Activated T-cell treated with anti-CD3 and anti-CD28 coated beads, Interleukin-2, amount 50 U/mL, for 24 hours (primary cell): Measurements from ENCODE around the gene ACAA1.
"Not testable (repeated sequence)": the region's sequence is repeated elsewhere in the genome, so short reads cannot be mapped to it uniquely, and the experiment has no call there.

Experiments used
- DNase-seq: peaks from one replicate; pipeline ENCODE4 v3.0.0-alpha.2; 2020
- H3K27ac Mint-ChIP-seq: 2 replicates; pipeline ENCODE4 v1.8.0; 2020; ENCODE audit warnings: mild to moderate bottlenecking, mixed read lengths
- H3K27me3 Mint-ChIP-seq: 2 replicates; pipeline ENCODE4 v1.8.0; 2020; ENCODE audit warnings: mixed read lengths
- H3K36me3 Mint-ChIP-seq: 2 replicates; pipeline ENCODE4 v1.8.0; 2020; ENCODE audit warnings: low read depth, mixed read lengths
- H3K4me1 Mint-ChIP-seq: 2 replicates; pipeline ENCODE4 v1.8.0; 2020; ENCODE audit warnings: low read depth, mixed read lengths
- H3K4me3 Mint-ChIP-seq: 2 replicates; pipeline ENCODE4 v1.8.0; 2020; ENCODE audit warnings: mild to moderate bottlenecking, moderate library complexity, mixed read lengths
- H3K9me3 Mint-ChIP-seq: 2 replicates; pipeline ENCODE4 v1.8.0; 2020; ENCODE audit warnings: mixed read lengths

Gene ACAA1

GRCh38 chr3:38163117-38163840, 26.4 kb upstream of the ACAA1 start:
- Mint-ChIP-seq H3K4me1 (peaks cover 30% of the 10 kb centered on the region), H3K27me3 (no peaks in the 10 kb centered on the region), H3K36me3 (peaks cover 30% of the 10 kb centered on the region), H3K4me3 (no peak overlapping the region), H3K27ac (peak overlapping the region; percentile 14), H3K9me3 (no peaks in the 10 kb centered on the region)
- DNase-seq = no peak

DNA sequence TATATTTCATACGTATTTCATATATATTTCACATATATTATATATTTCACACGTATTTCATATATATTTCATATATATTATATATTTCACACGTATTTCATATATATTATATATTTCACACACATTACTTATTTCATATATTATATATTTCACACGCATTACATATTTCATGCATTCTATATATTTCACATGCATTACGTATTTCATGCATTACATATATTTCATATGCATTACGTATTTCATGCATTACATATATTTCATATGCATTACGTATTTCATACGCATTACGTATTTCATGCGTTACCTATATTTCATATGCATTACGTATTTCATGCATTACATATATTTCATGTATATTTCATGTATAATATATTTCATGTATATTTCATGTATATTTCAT, 23.8 kb upstream of the ACAA1 start:
- not testable (repeated sequence) for H3K27me3 Mint-ChIP-seq, H3K9me3 Mint-ChIP-seq, H3K4me3 Mint-ChIP-seq, DNase-seq, H3K27ac Mint-ChIP-seq, H3K36me3 Mint-ChIP-seq
- peaks cover 10% of the 10 kb centered on the region for H3K4me1 Mint-ChIP-seq

DNA sequence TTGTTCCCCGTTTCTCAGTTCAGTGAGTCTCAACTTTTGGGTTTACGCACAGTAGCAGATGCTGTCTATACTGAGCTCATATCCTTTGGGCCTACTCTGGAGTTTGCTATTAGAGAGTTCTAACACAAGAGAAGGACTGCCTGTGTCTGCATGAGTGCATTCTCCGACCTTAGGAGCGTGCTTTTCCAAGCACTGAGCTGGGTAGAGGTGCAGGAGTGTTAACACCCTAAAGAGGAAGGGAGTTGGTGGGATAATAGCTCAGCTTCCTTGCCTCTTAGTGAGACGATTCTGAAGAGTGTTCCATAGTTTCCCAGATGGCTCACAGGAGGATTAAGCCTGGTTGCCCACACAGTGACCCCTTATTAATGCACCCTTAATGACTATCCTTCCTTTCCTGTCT, 21.5 kb upstream of the ACAA1 start:
- H3K27ac Mint-ChIP-seq = no peak overlapping the region

GRCh38 chr3:38157595-38157994, 20.7 kb upstream of the ACAA1 start:
- no peak overlapping the region for H3K27ac Mint-ChIP-seq
- H3K4me3 Mint-ChIP-seq = no peak overlapping the region
- peaks cover 26% of the 10 kb centered on the region for H3K4me1 Mint-ChIP-seq
- H3K36me3 Mint-ChIP-seq = no peaks in the 10 kb centered on the region
- no peaks in the 10 kb centered on the region for H3K9me3 Mint-ChIP-seq
- H3K27me3 Mint-ChIP-seq = no peaks in the 10 kb centered on the region
- DNase-seq = no peak

More for the DNA sequence above, 21.5 kb upstream of the ACAA1 start:
- Mint-ChIP-seq H3K9me3 (no peaks in the 10 kb centered on the region), H3K27me3 (no peaks in the 10 kb centered on the region), H3K36me3 (no peaks in the 10 kb centered on the region), H3K4me3 (no peak overlapping the region), H3K4me1 (peaks cover 21% of the 10 kb centered on the region)
- DNase-seq = no peak

- H3K4me3 Mint-ChIP-seq = no peak overlapping the region
- H3K27ac Mint-ChIP-seq = no peak overlapping the region
- DNase-seq = no peak
- H3K36me3 Mint-ChIP-seq = no peaks in the 10 kb centered on the region
- peaks cover 29% of the 10 kb centered on the region for H3K4me1 Mint-ChIP-seq
- no peaks in the 10 kb centered on the region for H3K9me3 Mint-ChIP-seq
- H3K27me3 Mint-ChIP-seq = no peaks in the 10 kb centered on the region
Measured at GRCh38 chr3:38157117-38157516, 20.2 kb upstream of the ACAA1 start.

GRCh38 chr3:38155825-38156224, 18.9 kb upstream of the ACAA1 start:
- Mint-ChIP-seq H3K4me3 (no peak overlapping the region), H3K27ac (no peak overlapping the region), H3K36me3 (no peaks in the 10 kb centered on the region), H3K9me3 (no peaks in the 10 kb centered on the region), H3K27me3 (no peaks in the 10 kb centered on the region), H3K4me1 (peaks cover 41% of the 10 kb centered on the region)
- DNase-seq = no peak

GRCh38 chr3:38154625-38155255, 17.8 kb upstream of the ACAA1 start:
- H3K27ac Mint-ChIP-seq = peak overlapping the region; percentile 63
- H3K4me3 Mint-ChIP-seq = no peak overlapping the region
- no peaks in the 10 kb centered on the region for H3K27me3 Mint-ChIP-seq
- H3K36me3 Mint-ChIP-seq = no peaks in the 10 kb centered on the region
- peaks cover 45% of the 10 kb centered on the region for H3K4me1 Mint-ChIP-seq
- DNase-seq = no peak
- H3K9me3 Mint-ChIP-seq = no peaks in the 10 kb centered on the region

DNA sequence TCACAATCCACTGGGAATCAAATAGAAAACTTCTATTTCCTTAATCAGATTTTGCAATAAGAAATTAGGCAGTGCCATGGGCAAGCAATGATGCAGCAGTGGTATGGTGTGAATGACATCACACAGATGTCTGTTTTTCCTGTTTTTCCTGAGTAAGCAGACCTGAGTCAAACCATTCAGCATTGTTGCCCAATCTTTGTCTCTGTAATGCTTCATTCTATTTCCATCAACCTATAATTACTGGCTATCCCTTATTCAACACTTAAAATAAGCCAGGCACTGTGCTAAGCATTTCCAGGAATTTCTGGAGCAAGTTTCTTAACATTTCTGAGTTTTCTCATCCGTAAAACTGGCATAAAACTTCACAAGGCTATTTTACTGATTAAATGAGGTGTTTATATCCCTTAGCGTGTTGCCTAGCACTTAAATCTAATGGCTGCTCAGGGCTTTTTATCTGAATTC, 17.1 kb upstream of the ACAA1 start:
- Mint-ChIP-seq H3K4me3 (no peak overlapping the region), H3K27ac (peak overlapping the region; percentile 63)

DNA sequence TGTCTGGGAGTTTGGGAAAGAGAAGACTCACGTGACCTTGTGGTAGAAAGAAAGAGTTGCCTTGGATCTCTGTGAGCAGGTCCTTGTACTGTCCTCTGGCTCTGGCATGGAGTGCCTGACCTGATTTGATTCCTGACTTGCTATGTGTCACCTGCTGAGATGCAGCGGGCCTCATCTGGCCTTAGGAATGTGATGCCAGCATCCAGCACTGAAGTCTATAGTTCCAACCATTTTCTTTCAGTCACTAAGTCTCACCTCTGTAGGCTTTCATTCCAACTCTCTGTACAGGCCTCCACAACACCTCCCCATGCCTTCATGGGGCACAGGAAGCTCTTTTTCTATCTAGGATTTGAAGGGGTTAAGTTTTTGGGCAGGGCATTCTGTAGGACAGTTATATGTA, 16.3 kb upstream of the ACAA1 start:
- no peaks in the 10 kb centered on the region for H3K36me3 Mint-ChIP-seq
- H3K27ac Mint-ChIP-seq = no peak overlapping the region
- no peaks in the 10 kb centered on the region for H3K9me3 Mint-ChIP-seq
- no peak for DNase-seq
- no peak overlapping the region for H3K4me3 Mint-ChIP-seq
- peaks cover 48% of the 10 kb centered on the region for H3K4me1 Mint-ChIP-seq
- H3K27me3 Mint-ChIP-seq = no peaks in the 10 kb centered on the region

More for the DNA sequence above, 17.1 kb upstream of the ACAA1 start:
- no peaks in the 10 kb centered on the region for H3K36me3 Mint-ChIP-seq
- no peak for DNase-seq
- peaks cover 48% of the 10 kb centered on the region for H3K4me1 Mint-ChIP-seq
- no peaks in the 10 kb centered on the region for H3K27me3 Mint-ChIP-seq
- H3K9me3 Mint-ChIP-seq = no peaks in the 10 kb centered on the region

- no peak overlapping the region for H3K27ac Mint-ChIP-seq
- peaks cover 52% of the 10 kb centered on the region for H3K4me1 Mint-ChIP-seq
- no peaks in the 10 kb centered on the region for H3K36me3 Mint-ChIP-seq
- H3K9me3 Mint-ChIP-seq = peaks cover 3% of the 10 kb centered on the region
- H3K4me3 Mint-ChIP-seq = no peak overlapping the region
- DNase-seq = no peak
- H3K27me3 Mint-ChIP-seq = no peaks in the 10 kb centered on the region
Measured at GRCh38 chr3:38152609-38153008, 15.7 kb upstream of the ACAA1 start.

GRCh38 chr3:38151667-38152265, 14.8 kb upstream of the ACAA1 start:
- Mint-ChIP-seq H3K27me3 (no peaks in the 10 kb centered on the region), H3K4me3 (no peak overlapping the region), H3K4me1 (peaks cover 53% of the 10 kb centered on the region), H3K36me3 (peaks cover 3% of the 10 kb centered on the region), H3K9me3 (peaks cover 12% of the 10 kb centered on the region), H3K27ac (no peak overlapping the region)
- no peak for DNase-seq

DNA sequence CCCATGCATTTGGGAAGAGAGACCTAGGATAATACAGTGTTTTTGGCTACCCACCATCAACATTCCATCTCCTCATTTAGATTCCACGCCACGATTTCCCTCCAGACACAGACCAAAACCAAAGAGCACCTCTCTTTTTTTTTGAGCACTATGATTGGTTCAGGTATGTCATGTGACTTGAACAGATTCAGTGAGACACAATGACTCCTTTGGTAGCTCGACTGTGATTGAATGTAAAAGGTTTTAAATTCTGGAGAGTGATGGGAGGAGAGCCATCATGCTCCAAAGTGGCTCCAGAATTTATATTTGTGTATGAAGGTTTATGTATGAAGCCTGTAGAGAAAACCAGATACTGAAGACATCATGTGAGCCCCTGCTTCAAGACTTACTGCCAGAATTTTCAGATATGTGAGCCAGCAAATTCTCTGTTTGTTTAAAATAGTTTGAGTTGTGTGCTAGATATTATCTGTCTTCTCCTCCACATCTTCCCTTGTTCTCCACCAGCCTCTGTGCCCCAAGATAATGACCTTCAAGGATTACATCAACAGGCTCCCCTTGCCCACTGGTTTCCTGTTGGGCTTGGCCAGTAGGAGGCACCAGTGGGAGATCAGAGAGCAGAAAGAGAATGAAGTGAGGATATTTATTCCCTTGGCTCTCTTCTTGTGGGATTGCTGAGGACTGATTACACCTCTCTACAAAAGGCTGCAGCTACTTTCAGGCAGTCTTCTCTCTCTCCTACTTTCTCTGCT, 14.0 kb upstream of the ACAA1 start:
- peaks cover 3% of the 10 kb centered on the region for H3K36me3 Mint-ChIP-seq
- no peaks in the 10 kb centered on the region for H3K27me3 Mint-ChIP-seq
- peaks cover 18% of the 10 kb centered on the region for H3K9me3 Mint-ChIP-seq
- no peak for DNase-seq
- H3K27ac Mint-ChIP-seq = no peak overlapping the region
- H3K4me3 Mint-ChIP-seq = no peak overlapping the region
- H3K4me1 Mint-ChIP-seq = peaks cover 53% of the 10 kb centered on the region

DNA sequence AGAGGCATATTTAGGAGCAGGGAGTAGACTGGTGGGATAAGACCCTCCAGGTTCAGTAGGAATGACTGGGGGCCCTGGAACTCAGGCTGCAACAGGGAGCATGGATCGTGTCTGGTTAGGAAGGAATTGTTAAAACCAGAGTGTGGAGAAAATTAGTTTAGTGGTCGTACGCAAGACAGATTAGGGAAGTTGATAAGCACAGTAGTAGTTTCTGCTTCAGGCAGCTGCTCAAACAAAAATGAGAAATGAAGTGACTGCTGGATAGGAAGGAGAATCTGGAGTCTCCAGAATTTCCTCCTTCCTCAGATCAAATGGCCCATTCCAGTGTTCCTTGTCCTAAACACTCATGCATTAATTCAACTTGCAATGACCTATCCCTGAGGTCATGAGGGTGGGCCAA, 12.8 kb upstream of the ACAA1 start:
- peaks cover 46% of the 10 kb centered on the region for H3K4me1 Mint-ChIP-seq
- no peak overlapping the region for H3K27ac Mint-ChIP-seq

DNA sequence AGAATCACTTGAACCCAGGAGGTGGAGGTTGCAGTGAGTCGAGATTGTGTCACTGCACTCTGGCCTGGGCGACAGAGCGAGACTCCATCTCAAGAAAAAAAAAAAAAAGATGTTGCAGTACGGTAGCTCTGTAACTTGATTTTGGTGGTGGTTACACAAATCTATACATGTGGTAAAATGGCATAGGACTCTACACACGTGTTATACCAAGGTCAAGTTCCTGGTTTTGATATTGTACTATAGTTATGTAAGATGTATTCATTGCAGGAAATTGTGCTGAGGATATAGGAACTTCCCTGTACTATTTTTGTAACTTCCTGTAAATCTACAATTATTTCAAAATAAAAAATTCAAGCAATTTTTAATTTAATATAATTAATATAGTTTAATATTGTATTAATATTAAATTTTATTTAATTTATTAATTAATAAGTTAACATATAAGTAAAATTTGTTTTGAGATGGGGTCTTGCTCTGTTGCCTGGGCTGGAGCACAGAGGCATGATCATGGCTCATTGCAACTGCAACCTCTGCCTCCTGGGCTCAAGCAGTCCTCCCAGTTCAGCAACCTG, 11.5 kb upstream of the ACAA1 start:
- no peak overlapping the region for H3K27ac Mint-ChIP-seq
- peaks cover 3% of the 10 kb centered on the region for H3K36me3 Mint-ChIP-seq
- H3K4me3 Mint-ChIP-seq = no peak overlapping the region
- H3K27me3 Mint-ChIP-seq = no peaks in the 10 kb centered on the region
- peaks cover 23% of the 10 kb centered on the region for H3K9me3 Mint-ChIP-seq
- no peak for DNase-seq
- peaks cover 33% of the 10 kb centered on the region for H3K4me1 Mint-ChIP-seq

More for the DNA sequence above, 12.8 kb upstream of the ACAA1 start:
- no peak overlapping the region for H3K4me3 Mint-ChIP-seq
- peaks cover 3% of the 10 kb centered on the region for H3K36me3 Mint-ChIP-seq
- no peak for DNase-seq
- peaks cover 23% of the 10 kb centered on the region for H3K9me3 Mint-ChIP-seq
- H3K27me3 Mint-ChIP-seq = no peaks in the 10 kb centered on the region
